Measurements from ENCODE around the gene BMAL1. TPM values are rescaled to one million over a fixed set of nuclear protein-coding genes. Genes with fewer than 3 reads are reported as not detected.
A peak's percentile ranks its signal among the peaks of the same experiment; 100 is the strongest.
"Not testable (repeated sequence)": the region's sequence is repeated elsewhere in the genome, so short reads cannot be mapped to it uniquely, and the experiment has no call there.

BMAL1 gene
- polyA plus RNA-seq (2013, experiment 1 of 2; ENCODE audit: insufficient read length): 7.0 TPM
- 7.3 TPM for polyA plus RNA-seq (2013, experiment 2 of 2; ENCODE audit: insufficient read length)

DNA sequence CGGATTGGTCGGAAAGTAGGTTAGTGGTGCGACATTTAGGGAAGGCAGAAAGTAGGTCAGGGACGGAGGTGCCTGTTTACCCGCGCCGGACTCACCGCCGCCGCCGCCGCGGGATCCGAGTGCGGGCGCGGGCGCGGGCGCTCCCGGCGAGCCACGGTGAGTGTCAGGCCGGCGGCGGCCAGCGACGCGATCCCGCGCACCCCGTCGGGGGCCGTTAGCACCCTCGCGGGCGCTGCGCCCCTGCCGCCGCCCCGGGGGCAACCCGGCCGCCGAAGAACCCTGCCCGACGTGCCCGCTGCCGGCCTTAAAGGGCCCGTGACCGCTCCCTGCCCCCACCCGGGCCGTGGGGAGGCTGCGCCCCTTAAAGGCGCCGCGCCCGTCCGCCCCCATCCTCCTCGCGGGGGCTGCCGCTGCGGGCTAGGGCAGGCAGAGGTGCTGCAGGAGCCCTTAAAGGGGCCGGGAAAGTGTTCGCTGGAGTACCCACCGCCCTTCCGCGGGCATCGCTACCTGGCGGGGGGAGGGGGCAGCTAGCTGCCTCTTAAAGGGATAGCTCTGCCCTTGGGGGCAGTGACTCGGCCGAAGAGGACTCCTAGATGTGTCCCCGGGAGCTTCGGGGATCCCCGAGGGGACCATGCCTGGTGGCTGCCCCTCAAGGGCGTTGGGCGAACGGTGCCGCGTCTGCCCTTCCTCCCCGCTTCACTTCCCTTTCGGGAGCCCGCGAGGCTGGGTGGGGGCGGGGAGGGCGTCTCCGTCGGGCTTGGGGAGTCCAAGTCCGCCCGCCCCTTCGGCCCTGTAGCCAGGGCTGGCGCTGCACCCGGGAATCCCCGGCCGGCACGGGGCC lies at the start of gene BMAL1:
Gene BMAL1 (plus strand): TSS at position 23 of the 841 bp plus-strand sequence. CDS start 76,519 bp downstream, outside the sequence.
- DNase-seq: no peak

DNA sequence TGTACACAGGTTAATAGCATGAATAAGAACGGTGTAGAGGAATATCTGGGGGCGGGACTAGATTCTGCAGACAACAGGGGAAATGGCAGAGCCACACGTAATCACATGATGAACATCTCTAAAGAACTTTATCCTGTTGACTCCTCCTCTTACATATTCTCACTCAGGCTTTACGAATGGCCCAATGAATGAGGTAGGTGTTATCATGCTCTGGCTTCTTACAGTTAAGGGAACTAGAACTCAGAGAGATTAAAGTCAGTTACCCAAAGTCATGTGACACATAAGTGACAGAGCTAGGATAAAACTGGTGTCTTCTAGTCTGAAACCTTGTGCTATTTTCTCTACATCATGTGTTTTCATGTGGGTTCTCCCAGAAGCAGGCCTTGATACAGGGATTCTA lies 49.0 kb upstream of the BMAL1 start:
- no peak for DNase-seq

DNA sequence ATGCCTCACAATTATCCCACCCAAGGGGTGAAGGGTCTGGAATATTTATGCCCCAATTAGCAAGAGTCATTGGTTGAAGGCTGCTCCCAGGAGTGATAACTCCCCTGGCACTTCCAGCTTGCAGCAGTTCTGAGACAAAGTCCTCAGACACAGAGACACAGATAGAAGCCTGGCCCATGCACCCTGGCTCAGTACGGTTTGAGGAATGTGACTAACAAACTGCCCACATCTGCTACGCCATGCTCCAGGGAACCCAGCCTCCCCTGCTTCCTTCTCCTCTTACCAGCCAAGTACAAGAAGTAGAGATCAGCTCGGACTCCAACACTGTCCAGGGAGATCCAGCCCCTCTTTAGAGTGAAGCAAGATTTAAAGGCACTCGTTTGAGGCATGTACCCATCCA lies 48.5 kb upstream of the BMAL1 start:
- DNase-seq: no peak

DNA sequence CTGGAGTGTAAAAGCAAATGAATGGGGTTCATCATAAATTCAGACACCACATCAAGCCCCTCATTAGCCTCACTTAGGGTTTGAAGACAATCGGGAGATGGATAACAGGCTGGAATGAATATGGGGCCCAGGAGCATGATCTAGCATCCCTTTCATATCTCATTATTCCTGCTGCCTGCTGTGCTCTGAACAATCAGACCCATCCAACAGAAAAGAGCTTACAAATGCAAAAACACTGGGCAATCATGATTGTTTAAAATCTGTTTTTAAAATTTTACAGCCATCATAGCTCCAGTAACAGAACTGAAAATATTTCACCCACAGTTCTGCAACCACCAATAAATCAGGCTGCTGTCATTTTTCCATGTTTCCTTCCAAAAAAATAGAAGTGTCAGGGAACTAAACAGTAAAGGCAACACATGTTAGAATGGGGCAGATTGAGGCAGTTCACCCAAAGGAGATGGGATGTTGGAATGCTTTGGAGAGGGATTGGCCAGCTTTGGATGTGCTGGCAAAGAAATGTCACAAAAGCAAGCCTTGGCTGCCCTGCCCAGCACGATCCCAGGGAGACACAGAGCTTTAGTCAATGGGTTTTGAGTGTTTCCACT lies 47.8 kb upstream of the BMAL1 start:
- peak; percentile 41 for DNase-seq

DNA sequence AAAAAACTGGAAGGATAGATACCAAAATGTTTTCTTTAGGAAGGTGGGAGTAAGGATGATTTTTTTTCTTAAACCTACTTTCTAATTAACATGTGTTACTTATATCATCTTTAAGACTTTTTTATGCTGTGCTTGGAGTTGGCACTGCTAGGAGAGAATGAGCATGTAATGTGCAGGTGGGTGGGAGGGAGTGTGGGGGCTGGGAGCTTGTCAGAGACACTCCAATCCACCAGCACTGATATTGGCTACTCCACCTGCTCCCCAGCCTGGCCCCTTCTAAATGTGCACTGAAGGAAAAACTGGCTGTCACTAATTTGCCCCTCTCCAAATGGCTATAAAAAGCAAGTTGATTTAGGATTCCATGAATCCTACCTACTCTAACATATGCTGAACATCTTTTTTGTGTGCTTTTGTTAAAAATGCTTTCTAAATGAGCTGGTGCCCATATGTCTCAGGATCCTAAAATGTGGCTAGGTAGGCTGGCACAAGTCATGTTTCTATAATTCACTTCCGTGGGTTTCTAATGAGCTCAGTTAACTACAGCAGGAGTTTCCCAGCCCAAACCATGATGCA lies 44.3 kb upstream of the BMAL1 start:
- DNase-seq: no peak

DNA sequence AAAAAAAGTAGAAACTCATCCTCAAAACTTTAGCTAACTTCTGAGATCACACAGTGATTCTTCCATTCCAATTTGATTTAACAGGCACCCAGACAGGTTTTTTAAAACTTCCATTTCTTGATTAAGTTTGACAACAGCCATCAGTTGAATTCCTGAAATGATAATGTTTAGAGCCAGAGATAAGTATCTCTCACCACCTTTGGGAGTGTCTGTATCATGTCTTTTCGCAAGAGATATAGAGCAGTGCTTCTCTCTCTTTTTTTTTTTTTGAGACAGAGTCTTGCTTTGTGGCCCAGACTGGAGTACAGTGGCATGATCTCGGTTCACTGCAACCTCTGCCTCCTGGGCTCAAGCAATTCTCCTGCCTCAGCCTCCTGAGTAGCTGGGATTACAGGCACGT lies 41.7 kb upstream of the BMAL1 start:
- DNase-seq: no peak

DNA sequence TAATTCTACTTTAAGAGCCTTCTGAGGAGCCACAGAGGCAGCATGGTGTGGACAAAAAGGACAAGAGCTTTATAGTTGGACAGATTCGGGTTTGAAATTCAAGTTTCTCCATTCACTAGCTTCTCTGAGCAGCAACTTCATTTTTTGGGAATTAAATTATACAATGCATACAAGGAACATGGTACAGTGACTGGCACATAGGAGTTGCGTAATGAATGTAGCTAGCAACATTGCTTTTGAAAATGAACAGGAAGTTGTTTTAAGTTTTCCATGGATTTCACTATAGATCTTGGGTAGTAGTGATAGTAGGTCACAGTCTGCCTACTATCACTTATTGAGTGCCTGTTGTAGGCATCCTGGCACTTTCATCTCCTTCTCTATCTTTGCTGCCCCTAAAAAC lies 41.0 kb upstream of the BMAL1 start:
- DNase-seq: no peak

DNA sequence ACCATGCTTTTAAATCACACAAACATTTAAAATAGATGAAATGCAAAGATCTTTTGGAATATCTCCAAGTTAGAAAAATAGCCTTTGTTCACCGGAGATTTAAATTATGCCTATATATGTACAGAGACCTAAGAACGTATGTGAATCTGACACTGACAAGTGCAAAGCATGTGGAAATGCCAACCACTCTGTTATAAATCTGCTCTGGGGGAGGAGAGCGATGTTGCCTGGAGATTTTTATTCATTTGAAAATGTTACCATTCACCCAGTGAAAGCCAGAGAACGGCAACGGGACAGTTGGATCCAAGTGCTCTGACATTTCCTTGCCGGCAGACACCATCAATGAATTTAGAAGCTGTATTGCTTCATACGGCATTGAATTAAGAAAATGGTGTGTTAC lies 39.8 kb upstream of the BMAL1 start:
- no peak for DNase-seq

DNA sequence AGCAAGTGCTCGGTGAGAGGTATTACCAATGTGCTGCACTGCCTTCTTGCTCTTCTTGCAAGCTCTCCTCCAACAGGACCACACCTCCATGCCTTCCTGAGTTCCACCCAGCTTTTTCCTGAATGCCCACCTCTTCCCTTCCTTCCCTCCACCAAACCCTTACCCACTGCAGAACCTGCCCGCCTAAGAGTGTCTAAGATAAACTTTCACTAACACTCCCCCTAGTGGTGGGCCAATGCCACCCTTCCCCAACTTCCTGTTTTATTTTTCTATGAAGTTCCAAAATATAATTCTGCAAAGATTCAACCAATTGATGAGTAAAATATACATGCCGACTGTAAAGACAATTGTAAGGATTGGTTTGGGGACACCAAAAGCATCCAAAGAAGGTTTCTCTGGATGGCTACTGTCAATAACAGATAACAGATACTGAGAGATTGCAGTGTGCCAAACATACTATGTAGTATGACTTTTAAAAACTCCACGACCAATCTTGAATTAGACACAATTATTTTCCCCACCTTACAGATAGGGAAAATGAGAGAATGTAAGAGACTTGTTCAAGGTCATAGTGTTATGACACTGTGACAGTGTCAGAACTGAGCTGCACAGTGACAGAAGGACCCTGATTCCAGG lies 38.6 kb upstream of the BMAL1 start:
- DNase-seq: peak; percentile 47

DNA sequence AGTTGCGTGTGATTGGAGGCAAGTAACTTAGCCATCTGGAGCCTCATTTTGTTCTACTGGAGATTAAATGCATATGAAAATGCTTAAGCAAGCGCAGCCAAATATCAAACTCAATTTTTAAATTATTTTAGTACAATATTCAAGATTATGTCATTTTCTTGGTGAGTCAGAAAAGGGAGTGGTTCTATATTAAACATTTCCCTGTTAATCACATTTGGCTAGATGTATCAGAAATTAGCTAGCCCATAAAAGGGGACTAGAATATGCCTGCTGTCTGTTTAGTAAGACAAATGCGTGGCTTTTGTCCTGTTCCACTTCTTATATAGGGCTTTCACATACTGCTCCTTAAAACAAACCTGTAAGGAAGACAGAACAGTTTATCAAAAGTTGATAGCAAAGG lies 35.0 kb upstream of the BMAL1 start:
- no peak for DNase-seq

DNA sequence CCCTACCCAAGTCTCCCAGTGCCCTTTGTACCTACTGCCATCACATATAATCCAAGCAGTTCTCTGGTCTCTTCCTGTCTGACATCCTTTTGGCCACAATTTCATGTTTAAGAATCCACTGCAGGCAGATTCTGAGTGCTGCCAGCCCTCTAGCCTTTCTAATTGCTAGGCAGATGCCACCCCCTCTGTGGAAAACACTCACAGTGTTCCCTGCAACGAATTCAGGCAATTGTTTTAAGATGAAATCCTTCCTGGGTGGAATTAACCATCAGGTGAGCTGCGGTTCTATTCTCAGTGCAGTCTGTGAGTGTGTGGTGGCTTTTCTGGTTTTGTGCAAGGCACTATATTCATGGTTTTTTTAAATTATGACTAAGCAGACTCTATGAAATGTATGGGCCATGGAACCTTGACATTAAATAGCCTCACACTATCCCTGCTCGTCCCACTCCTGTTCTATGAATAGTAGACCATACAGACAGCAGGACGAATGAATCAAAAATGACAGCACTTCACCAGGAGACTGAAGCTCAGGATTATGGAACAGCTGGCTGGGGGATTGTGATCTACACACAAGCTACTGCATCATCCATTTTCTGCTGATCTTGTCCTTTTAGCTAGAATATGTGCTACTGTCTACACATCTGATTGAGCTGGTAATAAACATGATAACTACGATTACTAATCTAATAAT lies 29.8 kb upstream of the BMAL1 start:
- no peak for DNase-seq

DNA sequence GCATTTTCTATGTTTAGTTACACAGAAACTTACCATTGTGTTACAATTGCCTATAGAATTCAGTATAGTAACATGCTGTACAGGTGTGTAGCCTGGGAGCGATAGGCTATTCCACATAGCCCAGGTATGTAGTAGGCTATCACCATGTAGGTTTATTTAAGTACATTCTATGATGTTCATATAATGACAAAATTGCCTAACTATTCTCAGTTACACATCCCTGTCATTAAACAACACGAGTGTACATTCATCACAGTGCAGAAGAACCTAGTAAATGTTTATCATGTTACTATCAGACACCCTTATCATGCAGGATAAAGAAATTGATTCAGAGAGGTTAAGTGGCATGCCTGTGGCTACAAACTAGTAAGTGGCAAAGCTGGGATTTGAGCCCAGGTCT lies 28.4 kb upstream of the BMAL1 start:
- no peak for DNase-seq

DNA sequence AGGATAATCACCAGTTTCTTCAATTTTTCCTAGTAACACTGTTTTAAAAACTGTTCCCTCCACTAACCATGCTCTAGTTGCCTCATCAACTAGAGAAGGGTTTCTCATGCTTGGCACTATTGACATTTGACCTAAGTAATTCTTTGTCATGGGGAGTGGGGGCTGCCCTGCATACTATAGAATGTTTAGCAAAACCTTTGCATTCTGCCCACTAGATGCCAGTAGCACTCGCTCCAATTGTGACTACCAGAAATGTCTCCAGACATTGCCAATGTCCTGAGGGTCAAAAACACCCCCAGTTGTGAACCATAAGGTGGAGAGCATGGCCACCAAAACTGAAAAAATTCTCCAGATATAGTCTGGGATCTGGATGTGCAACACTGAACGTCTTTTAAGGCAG lies 27.6 kb upstream of the BMAL1 start:
- peak; percentile 12 for DNase-seq

DNA sequence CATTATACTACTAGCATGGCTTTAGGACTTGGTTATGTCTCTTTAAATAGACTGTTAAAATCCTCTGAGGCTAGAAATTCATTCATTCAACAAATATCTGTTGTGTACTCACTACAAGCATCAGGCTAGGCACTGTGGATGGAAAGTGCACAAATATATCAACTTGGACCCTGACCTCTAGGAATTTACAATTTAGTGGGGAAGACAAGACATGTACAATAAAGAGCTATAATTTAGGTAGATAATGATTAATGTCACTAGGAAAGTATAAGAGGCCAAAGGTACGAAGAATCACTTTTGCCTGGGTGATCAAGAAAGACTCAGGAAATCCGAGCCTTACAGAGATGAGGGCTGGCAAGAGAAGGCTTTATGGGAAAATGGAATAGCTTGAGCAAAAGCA lies 25.6 kb upstream of the BMAL1 start:
- no peak for DNase-seq

DNA sequence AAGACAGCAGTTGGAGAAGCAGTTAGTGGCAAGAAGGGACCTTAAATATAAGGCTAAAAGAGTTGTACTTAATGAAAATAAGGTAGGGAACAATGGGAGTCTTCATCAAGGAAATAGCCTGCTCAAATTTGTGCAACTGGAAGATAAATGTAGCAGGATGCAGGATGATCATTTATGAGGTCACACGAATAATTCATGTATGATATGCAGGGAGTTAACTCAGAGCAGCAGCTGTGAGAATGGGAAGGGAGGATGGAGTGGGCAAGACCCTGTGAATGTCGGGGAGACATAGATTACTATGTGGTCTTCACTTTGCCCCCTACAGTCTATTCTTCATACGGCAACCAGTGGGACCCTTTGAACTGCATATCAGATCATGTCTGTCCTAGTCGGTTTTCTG lies 25.2 kb upstream of the BMAL1 start:
- DNase-seq: no peak

DNA sequence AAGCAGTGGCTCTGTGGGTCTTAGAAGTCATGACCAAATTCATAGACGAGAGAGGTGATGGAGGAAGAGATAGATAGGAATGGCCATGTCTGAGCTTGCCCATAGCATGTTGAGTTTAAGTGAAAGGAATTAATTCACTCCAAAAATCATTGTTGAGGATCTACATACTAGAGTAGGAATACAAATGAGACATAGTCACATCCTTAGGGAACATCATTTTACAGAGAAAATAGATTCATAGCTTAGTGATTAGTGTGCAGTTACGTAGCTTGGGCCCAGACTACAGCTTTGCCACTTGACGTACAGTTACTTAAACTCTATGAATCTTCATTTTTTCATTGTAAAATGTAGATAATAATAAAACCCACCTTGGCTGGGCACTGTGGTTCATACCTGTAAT lies 21.4 kb upstream of the BMAL1 start:
- DNase-seq: no peak

DNA sequence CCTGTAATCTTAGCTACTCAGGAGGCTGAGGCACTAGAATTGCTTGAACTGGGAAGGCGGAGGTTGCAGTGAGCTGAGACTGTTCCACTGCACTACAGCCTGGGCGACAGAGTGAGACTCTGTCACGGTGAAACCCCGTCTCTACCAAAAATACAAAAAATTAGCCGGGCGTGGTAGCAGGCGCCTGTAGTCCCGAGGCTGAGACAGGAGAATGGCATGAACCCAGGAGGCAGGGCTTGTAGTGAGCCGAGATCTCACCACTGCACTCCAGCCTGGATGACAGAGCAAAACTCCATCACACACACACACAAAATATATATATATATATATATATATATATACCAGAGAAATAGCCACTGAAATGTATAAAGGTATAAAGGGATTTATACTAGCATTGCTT lies 19.5 kb upstream of the BMAL1 start:
- not testable (repeated sequence) for DNase-seq

DNA sequence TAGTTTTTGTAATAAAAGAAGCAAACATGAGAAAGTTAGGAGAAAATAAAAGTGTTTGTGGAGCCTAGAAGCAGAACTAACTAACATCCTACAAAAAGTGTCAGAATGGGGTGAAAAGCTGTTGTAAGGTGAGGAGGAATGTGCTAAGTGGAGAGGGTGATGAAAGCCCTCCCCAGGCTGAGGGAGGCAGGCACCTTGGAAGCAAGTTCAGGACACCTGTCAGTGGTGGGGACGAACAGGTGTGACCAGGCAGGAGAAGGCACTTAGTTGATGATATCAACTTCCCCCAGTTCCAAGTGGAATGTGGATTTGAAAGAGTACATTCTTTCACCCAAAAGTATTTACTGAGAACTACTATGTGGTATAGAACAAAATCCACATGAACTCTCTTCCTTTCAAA lies 18.7 kb upstream of the BMAL1 start:
- DNase-seq: no peak

DNA sequence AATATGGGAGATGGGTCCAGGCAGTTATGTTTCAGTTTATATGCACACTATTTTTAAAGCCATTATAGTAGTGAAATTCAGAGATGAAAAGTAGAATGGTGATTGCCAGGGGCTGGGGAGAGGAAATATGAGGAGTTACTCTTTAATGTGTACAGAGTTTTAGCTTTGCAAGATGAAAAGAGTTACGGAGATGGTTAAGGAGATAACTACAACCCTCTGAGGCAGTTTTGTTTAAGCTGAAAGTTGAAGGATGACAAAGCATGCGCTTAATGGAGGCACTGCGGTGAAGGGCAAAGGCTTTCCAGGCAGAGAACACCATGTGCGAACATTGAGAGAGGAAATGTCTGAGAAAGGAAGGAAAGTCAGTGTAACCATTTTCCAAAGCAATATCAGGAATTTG lies 18.2 kb upstream of the BMAL1 start:
- DNase-seq: no peak

DNA sequence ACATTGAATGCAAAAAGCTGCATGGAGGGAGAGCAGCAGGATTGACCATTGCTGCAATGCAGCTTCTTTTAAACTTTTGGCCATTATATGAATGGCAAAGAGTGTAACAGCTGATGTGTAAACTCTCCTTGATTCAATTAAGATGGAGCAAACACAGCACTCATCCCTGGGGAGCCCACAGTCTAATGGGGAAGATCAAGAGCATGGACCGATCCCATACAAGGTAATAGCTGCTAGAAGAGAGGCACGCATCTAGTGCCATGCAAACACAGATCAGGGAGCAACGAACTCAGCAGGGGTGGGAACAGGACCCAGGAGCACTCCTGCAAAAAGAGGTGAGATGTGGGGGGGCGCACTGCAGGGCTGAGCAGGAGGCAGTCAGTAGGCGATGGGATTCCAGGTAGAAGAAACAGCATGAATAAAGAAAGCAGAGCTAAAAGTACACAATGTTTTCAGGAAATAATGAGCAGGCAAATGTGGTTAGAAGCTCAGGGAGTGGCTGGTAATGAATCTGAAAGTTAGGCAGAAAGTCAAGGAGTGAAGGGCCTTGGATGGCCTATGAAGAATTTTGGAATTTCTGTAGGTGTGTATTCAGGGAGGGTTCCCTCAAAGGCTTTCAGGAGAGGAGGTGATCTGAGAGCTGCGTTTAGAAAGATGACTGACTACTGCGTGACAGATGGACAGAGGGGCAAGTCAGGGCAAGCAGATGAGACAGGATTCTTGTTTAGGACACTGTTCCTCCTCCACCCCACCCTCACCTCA lies 17.2 kb upstream of the BMAL1 start:
- DNase-seq: no peak

DNA sequence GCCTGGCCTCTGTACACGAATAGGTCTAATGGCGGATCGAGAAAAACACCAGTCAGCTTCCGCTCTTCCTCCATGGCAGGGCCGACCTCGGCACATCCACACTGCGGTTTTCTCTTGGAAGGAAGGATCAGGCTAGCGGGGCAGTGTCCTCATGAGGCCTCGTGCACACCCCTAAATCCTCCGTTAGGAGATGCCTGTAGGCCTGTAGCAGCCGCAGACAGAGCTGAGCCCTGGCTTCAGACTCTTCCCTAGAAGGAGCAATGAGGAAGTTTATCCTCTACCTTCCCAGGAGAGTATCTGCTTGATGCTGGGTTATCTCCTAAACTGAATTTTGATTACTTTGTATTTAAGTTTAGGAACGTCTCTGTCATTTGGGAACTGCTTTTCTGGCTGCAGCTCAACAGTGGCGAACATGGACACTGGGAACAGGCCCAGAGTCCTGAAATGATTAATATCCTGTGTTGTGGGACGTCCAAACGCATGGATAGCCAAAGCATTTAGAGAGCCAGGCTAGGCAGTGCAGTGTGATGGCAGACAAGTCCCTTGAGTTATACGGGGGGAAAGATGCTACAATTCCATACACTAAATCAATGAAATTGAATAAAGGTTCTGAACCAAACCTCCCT lies 16.5 kb upstream of the BMAL1 start:
- DNase-seq: peak; percentile 23
